K562 (cell line): ENCODE data around the gene ZNF692. TPM values are rescaled to one million over a fixed set of nuclear protein-coding genes. Genes with fewer than 3 reads are reported as not detected.
A peak's percentile ranks its signal among the peaks of the same experiment; 100 is the strongest.

Source experiments
- ATAC-seq: fragments of 200-7000 bp; cut with Tn5 transposase; 3 replicates; pipeline ENCODE4 v1.9.1; 2020; ENCODE audit warnings: moderate library complexity
- BruUV-seq: library from RNA; stranded (reverse); fragments of 400-500 nt; replicated peaks from 2 replicates; lab custom pipeline; 2021; lab: Mats Ljungman, UMichigan
- CTCF ChIA-PET: fragments of 300-600 bp; formaldehyde crosslinking; extraction: SDS; loops from one replicate; lab custom pipeline; 2021; ENCODE audit warnings: low intra/inter-chr PET ratio; lab: Yijun Ruan, JAX
- POLR2A ChIA-PET: fragments of 300-600, 350-650 bp; sonication (Branson Sonifier 250); formaldehyde crosslinking; extraction: SDS; loops from one replicate; lab custom pipeline; 2021; ENCODE audit warnings: antibody characterized with exemption, inconsistent platforms; lab: Yijun Ruan, JAX
- DNase-seq, 4 experiments: peaks; one replicate each; pipeline versions ENCODE4 v3.0.0 to v3.0.0-alpha.2; 2011 to 2018; ENCODE audit warnings: low spot score in 3 of 4, mixed read lengths in 3 of 4; ENCODE audit errors: extremely low read depth in 1 of 4
- FAIRE-seq: peaks from 2 replicates; lab custom pipeline; 2011; peaks lifted over from hg19 to GRCh38; lab: Jason Lieb, UNC
- H2AFZ ChIP-seq: 2 replicates; pipeline ENCODE4 v1.6.0; 2011; ENCODE audit warnings: low read depth, low read length, control low read depth, inconsistent platforms
- H3K27ac ChIP-seq: fragments of 200-600 bp; 3 replicates; pipeline ENCODE4 v1.8.0; 2011; ENCODE audit warnings: low read depth, mild to moderate bottlenecking, control low read depth, inconsistent platforms, low read length, moderate library complexity, mixed read lengths; ENCODE audit errors: extremely low read depth
- H3K27me3 ChIP-seq, 2 experiments: fragments of 300-600 bp in 1 of 2; 2 replicates in 1 of 2; 3 replicates in 1 of 2; pipeline versions ENCODE4 v1.6.0 to v1.8.0; 2011; ENCODE audit warnings: inconsistent platforms in 2 of 2, low read length in 2 of 2, mild to moderate bottlenecking in 1 of 2, mixed read lengths in 1 of 2, moderate library complexity in 1 of 2; ENCODE audit not compliant: control insufficient read depth in 2 of 2, insufficient read depth in 2 of 2
- H3K36me3 ChIP-seq: fragments of 300-600 bp; 3 replicates; pipeline ENCODE4 v1.8.0; 2011; ENCODE audit warnings: mild to moderate bottlenecking, low read length, inconsistent platforms; ENCODE audit not compliant: control insufficient read depth, insufficient read depth
- H3K4me1 ChIP-seq, 2 experiments: fragments of 200-600 bp in 1 of 2; replicated peaks in 1 of 2; 2 replicates in 1 of 2; 3 replicates in 1 of 2; pipeline versions ENCODE4 v1.5.1 to v1.8.0; 2011; ENCODE audit warnings: inconsistent platforms in 2 of 2, low read length in 2 of 2, mild to moderate bottlenecking in 1 of 2, mixed read lengths in 1 of 2, moderate library complexity in 1 of 2; ENCODE audit not compliant: control insufficient read depth in 2 of 2, insufficient read depth in 2 of 2
- H3K4me2 ChIP-seq: 2 replicates; pipeline ENCODE4 v1.6.1; 2011; ENCODE audit warnings: low read length, control low read depth, inconsistent platforms, mixed read lengths; ENCODE audit not compliant: insufficient read depth
- H3K4me3 ChIP-seq: fragments of 200-600 bp; sonication (generic), shearing (Covaris generic); 2 replicates; pipeline ENCODE4 v1.5.1; 2016; ENCODE audit warnings: control low read depth, inconsistent platforms
- H3K79me2 ChIP-seq: fragments of 200-600 bp; 3 replicates; pipeline ENCODE4 v1.8.0; 2011; ENCODE audit warnings: low read length, inconsistent platforms; ENCODE audit not compliant: control insufficient read depth, insufficient read depth
- H3K9ac ChIP-seq, 2 experiments: 2 replicates each; pipeline versions ENCODE4 v1.6.0 to v1.6.1; 2011; ENCODE audit warnings: low read depth in 2 of 2, low read length in 2 of 2, control low read depth in 1 of 2, inconsistent platforms in 1 of 2, mild to moderate bottlenecking in 1 of 2, mixed read lengths in 1 of 2; ENCODE audit not compliant: insufficient read depth in 1 of 2
- H3K9me1 ChIP-seq: one replicate; pipeline ENCODE4 v1.6.0; 2011; ENCODE audit warnings: inconsistent platforms, mild to moderate bottlenecking, low read length, moderate library complexity; ENCODE audit not compliant: control insufficient read depth, insufficient read depth
- H3K9me3 ChIP-seq: replicated peaks from 2 replicates; pipeline ENCODE4 v1.5.1; 2011; ENCODE audit warnings: low read depth, low read length, inconsistent platforms; ENCODE audit not compliant: control insufficient read depth, insufficient read depth
- H4K20me1 ChIP-seq: replicated peaks from 2 replicates; pipeline ENCODE4 v1.6.1; 2011; ENCODE audit warnings: low read length, inconsistent platforms, mixed read lengths; ENCODE audit not compliant: control insufficient read depth, insufficient read depth
- CTCF ChIP-seq, 3 experiments: IDR thresholded peaks in 2 of 3; conservative IDR thresholded peaks in 1 of 3; 2 replicates each; pipeline ENCODE4 v1.5.1; 2011 to 2012; ENCODE audit warnings: low read length in 3 of 3, mild to moderate bottlenecking in 3 of 3, control low read depth in 2 of 3, improper control_type of control experiment in 1 of 3, inconsistent platforms in 1 of 3, low read depth in 1 of 3, mixed read lengths in 1 of 3, moderate library complexity in 1 of 3; ENCODE audit not compliant: insufficient read depth in 2 of 3
- E4F1 ChIP-seq: fragments of 250-450 bp; sonication (Bioruptor Pico); IDR thresholded peaks from 2 replicates; pipeline ENCODE4 v1.5.0; 2021; ENCODE audit warnings: mild to moderate bottlenecking, borderline replicate concordance
- KDM2B ChIP-seq: fragments of 250-450 bp; sonication (Bioruptor Pico); IDR thresholded peaks from 2 replicates; pipeline ENCODE4 v1.8.0; 2021; ENCODE audit warnings: mild to moderate bottlenecking, moderate library complexity
- MAFF ChIP-seq: IDR thresholded peaks from 2 replicates; pipeline ENCODE4 v1.6.1; 2012; ENCODE audit warnings: low read length, improper control_type of control experiment
- WGBS: fragments of 100-300 bp; shearing (Covaris generic); methylation state at CpG from one replicate; pipeline ENCODE4 v1.1.6; 2016; ENCODE audit warnings: low coverage, mixed read lengths; ENCODE audit not compliant: insufficient coverage; ENCODE audit errors: missing lambda C conversion rate; 5-methylcytosine and 5-hydroxymethylcytosine counted together
- in situ Hi-C: fragments of 300-500 bp; cut with MboI; formaldehyde crosslinking; loops from 4 replicates; pipeline ENCODE4 v1.15.0; 2018; ENCODE audit warnings: inconsistent platforms, mixed read lengths
- intact Hi-C: fragments of 100-400 bp; cut with micrococcal nuclease; formaldehyde crosslinking; loops from 2 replicates; pipeline ENCODE4 v1.14.2; 2022
- polyA plus RNA-seq, 8 experiments: library from polyadenylated mRNA; depleted of rRNA in 4 of 8; stranded (reverse) in 5 of 8; unstranded in 3 of 8; fragments of >200 nt; fragmentation: Nextera tagmentation in 2 of 8; fragmentation: Illumina TruSeq in 1 of 8; extraction: Ambion mirVana in 2 of 8; extraction: Trizol in 1 of 8; gene quantifications; 2 replicates each; pipeline versions ENCODE4 v1.2.1 to v1.2.3, GENCODE V29; 2011 to 2014; ENCODE audit warnings: inconsistent platforms in 1 of 8, missing spikeins in 1 of 8
- total RNA-seq, 7 experiments: library from RNA; depleted of rRNA in 6 of 7; stranded (reverse); fragments of >200 nt in 6 of 7; fragmentation: Illumina TruSeq in 2 of 7; extraction: Trizol in 2 of 7; gene quantifications; 2 replicates each; pipeline versions ENCODE4 v1.2.1 to v1.2.3, GENCODE V29; 2011 to 2021; ENCODE audit warnings: low replicate concordance in 1 of 7

ZNF692 gene
- total and polyA plus RNA-seq, 9 of the 15 experiments (the other 6 are each of a cell fraction or from before 2014, with no cell fraction given): 8.4 to 143 (median 55.9) TPM

GRCh38 chr1:248820041-248820585 is 38.8 kb downstream of the ZNF692 start:
- H3K27ac ChIP-seq: no peak overlapping the region
- POLR2A ChIA-PET: interaction anchor here (0.6 to 3.9 kb wide), 5 partner anchors 9 to 25 kb away, joined by 3 to 14 read pairs (median 4); partner anchors contain the start of gene ZNF672
- H3K9ac ChIP-seq: no peak overlapping the region
- no peak for FAIRE-seq
- no peaks in the 10 kb centered on the region for H3K27me3 ChIP-seq
- TF ChIP-seq E4F1 (CRISPR knock-in tag) (no peak), KDM2B (CRISPR knock-in tag) (no peak), MAFF (no peak), CTCF (IDR thresholded peaks at IDR 0.05 in 2 of 3, conservative IDR thresholded peaks at IDR 0.05 in 1 of 3; ENCODE audit: insufficient read depth in 2 of 3, low read depth in 1 of 3, low read length in 3 of 3) (peak in 2 of 3 experiments; percentile 1 to 7; a peak in 1 of 6 replicates)
- TF ChIP-seq, all 486 proteins: peak for 1
- no TSS peak for BruUV-seq
- H4K20me1 ChIP-seq: peaks cover 5% of the 10 kb centered on the region; the same call in 1 of the 2 replicates
- H2AFZ ChIP-seq: no peak overlapping the region
- no peak for ATAC-seq
- no peaks in the 10 kb centered on the region for H3K9me1 ChIP-seq
- peak in 1 of 4 experiments; percentile 5 for DNase-seq
- peaks cover 42% of the 10 kb centered on the region for H3K79me2 ChIP-seq
- intact Hi-C loops: no loop called here
- no peak overlapping the region for H3K4me3 ChIP-seq
- H3K36me3 ChIP-seq: peaks cover 80% of the 10 kb centered on the region
- 77% methylated on average over 7 of the region's 7 CpGs for WGBS
- H3K9me3 ChIP-seq: no peaks in the 10 kb centered on the region
- CTCF ChIA-PET: interaction anchor here (1.0 kb wide), 1 partner anchor 416 kb away, joined by 4 read pairs; no protein-coding TSS in a partner anchor
- in situ Hi-C loops: no loop called here
- peaks cover 6 to 21% of the 10 kb centered on the region in 2 experiments; a peak in 4 of 5 replicates for H3K4me1 ChIP-seq
- no peak overlapping the region for H3K4me2 ChIP-seq
